Cardiac fibroblast (primary cell): ENCODE data around the gene PCSK5.

ENCODE experiments used
- DNase-seq, 2 donors: peaks; one replicate each; pipeline versions ENCODE4 v3.0.0 to v3.0.0-alpha.2; 2010; ENCODE audit warnings: low read depth in 2 of 2
- H3K4me3 ChIP-seq, 2 donors: replicated peaks in 1 of 2; 1 replicate in 1 of 2; 2 replicates in 1 of 2; pipeline ENCODE4 v1.5.1; 2011; ENCODE audit warnings: low read depth in 2 of 2, low read length in 2 of 2, mild to moderate bottlenecking in 2 of 2, moderate library complexity in 1 of 2
- TF ChIP-seq, protein P1 (sequence below): IDR thresholded peaks from one replicate; pipeline ENCODE4 v1.5.1; 2011; ENCODE audit warnings: low read depth, mild to moderate bottlenecking, low read length, inconsistent platforms

PCSK5 gene

DNA sequence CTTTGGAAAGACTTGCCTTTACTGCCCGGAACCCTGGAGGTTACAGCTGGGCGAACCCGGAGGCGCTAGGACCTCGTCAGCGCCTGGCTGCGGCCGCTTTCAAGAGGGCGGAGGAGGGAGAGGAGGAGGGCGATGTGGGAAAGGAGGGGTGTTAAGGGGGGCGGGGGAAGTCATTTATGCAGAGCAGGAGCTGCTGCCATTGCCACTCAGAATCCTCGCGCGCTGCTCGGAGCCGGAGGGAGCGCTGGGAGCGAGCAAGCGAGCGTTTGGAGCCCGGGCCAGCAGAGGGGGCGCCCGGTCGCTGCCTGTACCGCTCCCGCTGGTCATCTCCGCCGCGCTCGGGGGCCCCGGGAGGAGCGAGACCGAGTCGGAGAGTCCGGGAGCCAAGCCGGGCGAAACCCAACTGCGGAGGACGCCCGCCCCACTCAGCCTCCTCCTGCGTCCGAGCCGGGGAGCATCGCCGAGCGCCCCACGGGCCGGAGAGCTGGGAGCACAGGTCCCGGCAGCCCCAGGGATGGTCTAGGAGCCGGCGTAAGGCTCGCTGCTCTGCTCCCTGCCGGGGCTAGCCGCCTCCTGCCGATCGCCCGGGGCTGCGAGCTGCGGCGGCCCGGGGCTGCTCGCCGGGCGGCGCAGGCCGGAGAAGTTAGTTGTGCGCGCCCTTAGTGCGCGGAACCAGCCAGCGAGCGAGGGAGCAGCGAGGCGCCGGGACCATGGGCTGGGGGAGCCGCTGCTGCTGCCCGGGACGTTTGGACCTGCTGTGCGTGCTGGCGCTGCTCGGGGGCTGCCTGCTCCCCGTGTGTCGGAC lies at the start of gene PCSK5:
Gene PCSK5, plus strand, starts transcription at position 202 of the 805 bp plus-strand sequence. Its CDS starts 509 bp downstream, at position 711.
- peak; percentile 95 to 97 for DNase-seq
- peak within 1 kb of the TSS; percentile 66 to 75 for H3K4me3 ChIP-seq
- TF ChIP-seq, protein P1, sequence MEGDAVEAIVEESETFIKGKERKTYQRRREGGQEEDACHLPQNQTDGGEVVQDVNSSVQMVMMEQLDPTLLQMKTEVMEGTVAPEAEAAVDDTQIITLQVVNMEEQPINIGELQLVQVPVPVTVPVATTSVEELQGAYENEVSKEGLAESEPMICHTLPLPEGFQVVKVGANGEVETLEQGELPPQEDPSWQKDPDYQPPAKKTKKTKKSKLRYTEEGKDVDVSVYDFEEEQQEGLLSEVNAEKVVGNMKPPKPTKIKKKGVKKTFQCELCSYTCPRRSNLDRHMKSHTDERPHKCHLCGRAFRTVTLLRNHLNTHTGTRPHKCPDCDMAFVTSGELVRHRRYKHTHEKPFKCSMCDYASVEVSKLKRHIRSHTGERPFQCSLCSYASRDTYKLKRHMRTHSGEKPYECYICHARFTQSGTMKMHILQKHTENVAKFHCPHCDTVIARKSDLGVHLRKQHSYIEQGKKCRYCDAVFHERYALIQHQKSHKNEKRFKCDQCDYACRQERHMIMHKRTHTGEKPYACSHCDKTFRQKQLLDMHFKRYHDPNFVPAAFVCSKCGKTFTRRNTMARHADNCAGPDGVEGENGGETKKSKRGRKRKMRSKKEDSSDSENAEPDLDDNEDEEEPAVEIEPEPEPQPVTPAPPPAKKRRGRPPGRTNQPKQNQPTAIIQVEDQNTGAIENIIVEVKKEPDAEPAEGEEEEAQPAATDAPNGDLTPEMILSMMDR: peak; percentile 21

DNA sequence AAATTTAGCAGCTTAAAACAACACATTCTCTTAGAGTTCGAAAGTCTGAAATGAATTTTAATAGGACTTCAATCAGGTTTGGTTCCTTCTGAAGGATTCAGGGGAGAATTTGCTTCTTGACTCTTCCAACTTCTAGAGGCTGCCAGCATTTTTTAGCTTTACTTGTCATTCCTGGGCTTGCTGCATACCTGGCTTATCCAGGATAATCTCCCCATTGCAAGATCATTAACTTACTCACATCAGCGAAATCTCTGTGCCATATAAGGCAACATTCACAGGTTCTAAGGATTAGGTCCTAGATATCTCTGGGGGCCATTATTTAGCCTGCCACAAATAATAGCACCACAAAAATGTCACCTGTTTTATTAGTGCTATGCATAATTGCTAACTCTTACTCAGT lies 46.2 kb upstream of the PCSK5 start:
- TF ChIP-seq, protein P1: no peak
- no peak overlapping the region for H3K4me3 ChIP-seq
- no peak for DNase-seq

DNA sequence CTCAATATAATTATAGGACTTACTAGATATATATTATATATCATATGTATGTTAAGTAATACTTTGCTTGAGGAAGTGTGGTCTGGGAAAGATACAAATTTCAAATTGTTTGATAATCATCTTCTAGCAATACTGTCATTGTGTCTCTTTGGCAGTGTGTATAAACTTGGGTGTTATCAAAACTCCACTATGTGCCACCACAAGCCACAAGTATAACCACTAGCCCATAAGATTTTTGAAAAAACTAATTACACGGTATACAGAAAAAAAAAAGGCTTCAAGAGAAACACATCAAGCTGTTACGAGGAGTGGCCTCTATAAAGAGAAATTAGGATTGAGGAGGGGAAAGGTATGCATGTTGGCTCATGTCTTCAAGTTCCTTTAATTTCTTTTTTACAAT lies 44.7 kb upstream of the PCSK5 start:
- TF ChIP-seq, protein P1: no peak
- no peak for DNase-seq
- H3K4me3 ChIP-seq: no peak overlapping the region

DNA sequence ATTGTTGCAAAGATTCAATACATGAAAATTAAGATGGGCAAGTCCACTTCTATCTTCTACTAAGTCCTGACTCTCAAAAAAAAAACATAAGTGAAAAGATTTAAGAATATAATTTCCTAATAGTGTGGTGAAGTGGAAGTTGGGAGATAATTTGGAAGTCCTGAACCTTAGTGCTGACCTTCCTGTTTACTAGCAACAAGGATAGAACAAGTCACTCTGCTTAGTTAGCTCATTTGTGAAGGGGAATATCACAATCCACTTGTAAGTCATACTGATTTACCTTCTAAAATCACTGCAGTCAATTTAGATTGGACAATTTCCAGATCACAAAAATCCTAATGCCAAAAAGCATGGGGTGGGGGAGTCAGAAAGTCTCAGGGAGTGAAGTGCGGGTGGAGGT lies 43.4 kb upstream of the PCSK5 start:
- H3K4me3 ChIP-seq: no peak overlapping the region
- DNase-seq: no peak
- TF ChIP-seq, protein P1: no peak

DNA sequence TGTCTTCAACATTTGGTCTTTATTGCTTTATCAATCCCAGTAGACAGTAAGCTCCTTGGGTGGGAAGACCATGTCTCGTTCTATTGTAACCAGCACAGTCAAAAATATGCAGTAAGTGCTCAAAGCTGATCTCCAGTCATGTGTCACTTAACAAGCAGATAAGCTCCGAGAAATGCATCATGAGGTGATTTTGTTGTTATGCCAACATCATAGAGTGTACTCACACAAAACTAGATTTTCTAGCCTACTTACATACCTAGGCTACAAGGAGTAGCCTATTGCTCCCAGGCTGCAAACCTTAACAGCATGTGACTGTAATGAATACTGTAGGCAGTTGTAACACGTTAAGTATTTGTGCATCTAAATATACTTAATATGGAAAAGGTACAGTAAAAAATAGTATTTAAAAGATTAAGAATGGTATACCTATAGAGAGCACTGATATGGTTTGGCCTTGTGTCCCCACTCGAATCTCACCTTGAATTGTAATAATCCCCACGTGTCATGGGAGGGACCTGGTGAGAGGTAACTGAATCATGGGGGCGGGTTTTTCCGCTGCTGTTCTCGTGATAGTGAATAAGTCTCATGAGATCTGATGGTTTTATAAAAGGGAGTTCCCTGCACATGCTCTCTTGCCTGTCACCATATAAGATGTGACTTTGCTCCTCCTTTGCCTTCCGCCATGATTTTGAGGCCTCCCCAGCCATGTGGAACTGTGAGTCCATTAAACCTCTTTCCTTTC lies 39.8 kb upstream of the PCSK5 start:
- TF ChIP-seq, protein P1: no peak
- DNase-seq: no peak
- H3K4me3 ChIP-seq: no peak overlapping the region

DNA sequence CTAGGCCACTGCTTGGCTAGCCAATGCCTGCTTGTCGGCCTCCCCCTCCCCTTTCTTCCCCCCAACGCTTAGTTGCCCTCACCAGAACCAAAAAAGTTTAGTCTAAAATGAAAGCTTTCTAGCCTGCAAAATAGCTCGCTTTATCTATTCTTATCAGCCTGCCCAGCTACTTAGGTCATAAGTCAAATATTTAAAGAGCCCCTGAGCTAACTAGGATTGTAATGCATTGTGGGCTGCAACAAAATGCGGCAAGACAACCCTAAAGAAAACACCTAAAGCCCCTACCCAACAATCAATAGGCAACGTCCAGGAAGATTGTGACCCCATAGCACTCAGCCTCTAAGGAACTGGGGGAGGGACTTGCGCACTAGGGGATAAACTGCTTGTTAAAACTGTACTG lies 38.6 kb upstream of the PCSK5 start:
- no peak for DNase-seq
- TF ChIP-seq, protein P1: no peak
- H3K4me3 ChIP-seq: no peak overlapping the region
